Endometrium (tissue), 2 donors: ENCODE results near the gene SLC7A9.
"Not testable (repeated sequence)": the region's sequence is repeated elsewhere in the genome, so short reads cannot be mapped to it uniquely, and the experiment has no call there.

ENCODE experiments used
- FAIRE-seq: peaks from 2 replicates; lab custom pipeline; 2012; peaks lifted over from hg19 to GRCh38; lab: Jason Lieb, UNC
- donor health status: control.
- donor health status: control.

The SLC7A9 gene

DNA sequence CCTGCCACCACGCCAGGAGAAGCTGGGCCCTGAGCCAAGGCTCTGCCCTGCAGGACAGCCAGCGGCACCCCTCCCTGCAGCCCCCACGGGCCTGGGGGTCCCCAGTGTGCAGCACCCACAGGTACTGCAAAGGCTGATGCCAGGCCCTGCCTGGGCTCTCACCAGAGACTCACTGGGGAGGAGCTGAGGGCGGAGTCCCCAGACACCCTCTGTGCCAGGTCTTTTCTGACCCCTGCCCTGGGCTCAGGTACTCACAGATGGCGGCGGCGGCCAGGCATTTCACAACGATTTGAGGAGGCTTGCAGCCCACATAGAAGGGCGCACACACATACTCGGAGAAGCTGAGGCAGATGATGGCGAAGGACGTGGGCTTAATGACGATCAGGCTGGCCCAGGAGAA is 5.7 kb downstream of the SLC7A9 start:
- no peak for FAIRE-seq

DNA sequence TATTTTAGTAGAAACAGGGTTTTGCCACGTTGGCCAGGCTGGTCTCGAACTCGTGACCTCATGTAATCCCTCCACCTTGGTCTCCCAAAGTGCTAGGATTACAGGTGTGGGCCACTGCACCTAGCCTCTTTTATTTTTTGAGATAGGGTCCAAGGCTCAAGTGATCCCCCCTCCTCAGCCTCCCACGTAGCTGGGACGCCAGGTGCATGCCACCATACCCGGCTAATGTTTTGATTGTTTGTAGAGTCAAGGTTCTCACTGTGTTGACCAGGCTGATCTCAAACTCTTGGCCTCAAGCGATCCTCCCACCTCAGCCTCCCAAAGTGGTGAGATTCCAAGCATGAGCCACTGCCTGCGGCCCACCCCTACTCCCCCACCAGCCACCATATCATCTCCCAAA is 6.3 kb downstream of the SLC7A9 start:
- FAIRE-seq = no peak

DNA sequence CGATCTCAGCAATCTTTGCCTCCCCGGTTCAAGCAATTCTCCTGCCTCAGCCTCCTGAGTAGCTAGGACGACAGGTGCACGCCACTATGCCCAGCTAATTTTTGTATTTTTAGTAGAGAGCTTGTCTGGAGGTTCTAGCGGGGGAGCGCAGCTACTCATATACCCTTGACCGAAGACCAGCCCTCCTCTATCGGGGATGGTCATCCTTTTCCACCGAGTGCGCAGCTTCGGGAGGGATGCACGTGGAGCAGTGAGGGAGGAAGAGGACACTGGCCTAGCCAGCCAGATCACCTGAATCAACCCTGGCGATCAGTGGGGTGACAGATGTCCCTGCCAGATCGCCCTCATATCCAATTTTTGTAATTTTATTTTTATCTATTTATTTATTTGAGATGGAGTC is 6.8 kb downstream of the SLC7A9 start:
- FAIRE-seq = no peak

DNA sequence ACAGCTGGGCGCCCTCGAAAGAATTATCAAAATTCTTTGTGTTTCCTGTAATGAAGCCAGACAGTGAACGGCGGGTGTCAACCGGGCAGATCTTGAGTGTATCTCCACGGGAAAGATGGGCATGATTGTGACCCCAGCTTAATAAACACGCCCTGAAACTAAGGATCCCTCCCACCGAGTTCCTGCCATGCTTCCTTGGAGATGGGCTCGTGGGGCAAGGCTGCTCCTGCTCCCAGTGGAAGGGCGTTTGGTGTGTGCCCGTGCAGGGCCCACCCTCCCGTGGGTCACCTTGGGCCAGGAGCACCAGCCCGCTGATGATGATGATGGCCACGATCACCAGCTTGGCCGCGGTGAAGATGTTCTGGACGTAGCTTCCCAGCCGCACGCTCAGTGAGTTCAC is 7.4 kb downstream of the SLC7A9 start:
- no peak for FAIRE-seq

DNA sequence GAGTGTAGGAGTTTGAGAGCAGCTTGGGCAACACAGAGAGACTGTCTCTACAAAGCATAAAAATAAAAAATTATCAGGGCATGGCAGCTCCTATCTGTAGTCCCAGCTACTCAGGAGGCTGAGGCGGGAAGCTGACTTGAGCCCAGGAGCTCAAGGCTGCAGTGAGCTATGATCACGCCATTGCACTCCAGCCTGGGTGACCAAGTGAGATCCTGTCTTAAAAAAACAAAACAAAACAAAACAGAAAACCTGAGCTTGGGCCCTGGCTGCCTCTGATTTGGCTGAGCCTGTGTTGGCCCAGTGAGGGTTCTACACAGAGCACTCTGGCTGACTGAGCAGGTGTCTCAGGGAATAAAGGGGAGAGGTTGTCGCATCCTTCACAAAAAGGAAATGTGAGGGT is 8.0 kb downstream of the SLC7A9 start:
- no peak for FAIRE-seq

DNA sequence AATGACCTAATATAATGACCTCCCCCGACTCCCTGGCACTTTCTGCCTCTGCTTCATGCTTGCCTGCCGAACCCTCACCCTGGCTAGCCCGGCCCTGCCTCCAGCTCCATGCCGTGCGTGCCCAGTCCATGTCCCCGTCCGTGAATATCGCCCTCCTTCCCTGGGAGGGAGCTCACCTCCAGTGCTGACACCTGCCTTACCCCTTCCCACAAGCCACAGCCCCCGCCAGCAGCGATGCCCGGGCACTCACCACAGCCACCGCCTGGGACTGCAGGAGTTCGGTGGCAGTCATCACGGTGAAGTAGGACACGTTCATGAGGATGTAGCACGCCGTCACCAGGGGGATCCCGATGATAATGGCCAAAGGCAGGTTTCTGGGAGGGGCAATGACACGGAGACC is 10.0 kb downstream of the SLC7A9 start:
- FAIRE-seq = no peak

DNA sequence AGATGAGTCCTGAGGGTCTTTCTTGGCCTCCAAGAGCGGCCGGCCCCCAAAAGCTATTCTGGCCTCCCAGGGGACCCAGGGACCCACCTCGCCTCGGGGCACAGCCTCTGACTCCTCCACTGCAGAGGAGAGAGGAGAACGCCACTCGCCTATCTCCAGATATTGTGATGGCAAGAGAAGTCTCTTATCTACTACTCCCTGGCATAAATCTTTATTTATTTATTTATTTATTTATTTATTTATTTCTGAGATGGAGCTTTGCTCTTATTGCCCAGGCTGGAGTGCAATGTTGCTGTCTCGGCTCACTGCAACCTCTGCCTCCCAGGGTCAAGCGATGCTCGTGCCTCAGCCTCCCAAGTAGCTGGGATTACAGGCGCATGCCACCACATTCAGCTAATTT is 11.0 kb downstream of the SLC7A9 start:
- FAIRE-seq = no peak

DNA sequence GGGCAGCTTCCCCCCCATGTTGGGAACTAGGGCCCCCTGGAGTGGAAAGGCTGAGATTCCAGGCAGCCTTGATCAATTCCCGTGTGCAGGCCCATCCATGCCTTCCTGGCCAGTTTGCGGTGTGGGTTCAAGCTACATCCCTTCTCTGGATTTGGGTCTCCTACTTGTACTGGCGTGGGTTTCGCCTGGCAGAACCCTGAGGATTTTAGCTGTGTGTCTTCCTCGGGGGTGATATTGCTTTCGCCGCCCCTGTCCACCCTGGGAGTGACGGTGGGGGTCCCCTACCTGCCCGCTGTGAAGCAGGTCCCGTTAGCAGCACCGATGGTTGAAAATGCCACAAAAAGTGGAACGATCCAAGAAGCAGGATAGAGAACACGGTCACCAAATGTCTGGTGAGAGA is 11.4 kb downstream of the SLC7A9 start:
- FAIRE-seq = no peak

DNA sequence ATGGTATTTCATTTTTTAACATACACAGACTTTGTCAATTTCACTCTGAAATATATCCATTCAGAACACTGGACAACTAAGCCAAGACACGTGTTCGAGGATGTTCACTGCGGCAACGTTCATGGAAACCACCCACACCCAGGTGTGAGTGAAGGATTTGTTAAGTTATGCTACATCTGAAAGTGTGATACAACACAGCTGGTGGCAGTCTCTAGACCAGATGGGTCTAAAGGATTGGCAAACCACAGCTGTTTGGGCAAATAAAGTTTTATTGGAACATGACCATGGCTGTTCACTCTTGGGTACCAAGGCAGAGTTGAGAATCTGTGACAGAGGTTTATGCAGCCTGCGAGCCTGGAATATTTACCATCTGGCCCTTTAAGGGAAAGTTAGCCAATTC is 12.0 kb downstream of the SLC7A9 start:
- FAIRE-seq = no peak

DNA sequence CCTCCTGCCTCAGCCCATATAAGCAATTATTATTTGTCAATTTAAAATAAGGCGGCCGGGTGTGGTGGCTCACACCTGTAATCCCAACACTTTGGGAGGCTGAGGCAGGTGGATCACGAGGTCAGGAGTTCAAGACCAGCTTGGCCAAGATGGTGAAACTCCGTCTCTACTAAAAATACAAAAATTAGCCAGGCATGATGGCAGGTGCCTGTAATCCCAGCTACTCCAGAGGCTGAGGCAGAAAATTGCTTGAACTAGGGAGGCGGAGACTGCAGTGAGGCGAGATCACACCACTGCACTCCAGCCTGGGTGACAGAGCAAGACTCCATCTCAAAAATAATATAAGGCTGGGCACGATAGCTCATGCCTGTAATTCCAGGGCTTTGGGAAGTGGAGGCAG is 12.7 kb downstream of the SLC7A9 start:
- not testable (repeated sequence) for FAIRE-seq

DNA sequence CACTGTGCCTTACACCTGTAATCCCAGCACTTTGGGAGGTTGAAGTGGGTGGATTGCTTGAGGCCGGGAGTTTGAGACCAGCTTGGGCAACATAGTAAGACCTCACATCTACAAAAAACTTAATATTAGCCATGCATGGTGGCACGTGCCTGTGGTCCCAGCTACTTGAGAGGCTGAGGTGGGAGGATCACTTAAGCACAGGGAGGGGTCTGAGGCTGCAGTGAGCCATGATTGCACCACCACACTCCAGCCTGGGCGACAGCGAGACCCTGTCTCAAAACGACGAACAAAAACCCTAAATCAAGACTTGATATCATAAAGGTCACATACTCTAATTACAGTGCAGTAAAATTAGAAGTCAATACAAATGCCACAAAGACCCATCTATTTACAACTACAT is 17.4 kb downstream of the SLC7A9 start:
- no peak for FAIRE-seq

DNA sequence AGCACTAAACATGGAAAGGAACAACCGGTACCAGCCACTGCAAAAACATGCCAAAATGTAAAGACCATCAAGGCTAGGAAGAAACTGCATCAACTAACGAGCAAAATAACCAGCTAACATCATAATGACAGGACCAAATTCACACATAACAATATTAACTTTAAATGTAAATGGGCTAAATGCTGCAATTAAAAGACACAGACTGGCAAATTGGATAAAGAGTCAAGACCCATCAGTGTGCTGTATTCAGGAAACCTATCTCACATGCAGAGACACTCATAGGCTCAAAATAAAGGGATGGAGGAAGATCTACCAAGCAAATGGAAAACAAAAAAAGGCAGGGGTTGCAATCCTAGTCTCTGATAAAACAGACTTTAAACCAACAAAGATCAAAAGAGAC is 21.5 kb downstream of the SLC7A9 start:
- FAIRE-seq = not testable (repeated sequence)

DNA sequence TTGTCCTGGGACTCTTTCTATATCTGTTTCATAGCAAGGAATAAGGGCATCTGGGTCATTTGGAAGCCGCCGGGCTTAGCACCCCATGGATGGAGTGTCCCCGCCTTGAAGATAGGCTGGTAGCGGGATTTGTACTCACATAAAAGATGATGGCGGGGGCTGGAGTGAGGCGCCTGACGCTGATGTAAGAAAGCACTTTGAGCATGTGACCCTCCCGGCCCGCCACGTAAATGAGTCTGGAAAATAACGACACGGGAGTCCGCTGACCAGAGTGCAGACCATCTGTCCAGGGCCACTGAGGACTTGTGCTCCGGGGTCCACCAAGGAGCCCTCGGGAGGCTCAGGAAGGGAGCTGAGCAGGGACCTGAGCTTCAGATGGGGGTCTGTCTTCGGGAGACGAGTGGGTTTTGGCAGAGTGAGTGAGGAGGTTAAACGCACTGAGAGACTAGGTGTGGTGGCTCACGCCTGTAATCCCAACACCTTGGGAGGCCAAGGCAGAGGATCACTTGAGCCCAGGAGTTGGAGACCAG is 25.8 kb downstream of the SLC7A9 start:
- no peak for FAIRE-seq

DNA sequence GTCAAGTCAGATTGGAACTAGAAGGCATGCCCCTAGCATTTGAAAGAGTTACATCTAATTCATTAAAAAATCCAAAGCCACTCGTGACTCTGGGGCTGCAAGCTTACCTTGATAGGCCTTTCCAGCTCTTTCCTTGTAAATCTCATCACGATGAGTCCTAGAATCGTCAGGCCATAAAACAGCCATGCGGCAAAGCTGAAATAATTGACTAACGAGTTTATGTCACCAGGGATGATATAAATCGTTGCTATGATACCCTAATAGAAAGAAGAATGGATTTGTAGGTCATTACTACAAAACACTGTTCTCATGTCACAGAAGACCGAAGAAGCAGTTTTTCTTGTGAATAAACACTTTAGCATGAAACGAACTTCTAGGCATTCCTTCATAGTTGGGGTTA is 27.5 kb downstream of the SLC7A9 start:
- no peak for FAIRE-seq

DNA sequence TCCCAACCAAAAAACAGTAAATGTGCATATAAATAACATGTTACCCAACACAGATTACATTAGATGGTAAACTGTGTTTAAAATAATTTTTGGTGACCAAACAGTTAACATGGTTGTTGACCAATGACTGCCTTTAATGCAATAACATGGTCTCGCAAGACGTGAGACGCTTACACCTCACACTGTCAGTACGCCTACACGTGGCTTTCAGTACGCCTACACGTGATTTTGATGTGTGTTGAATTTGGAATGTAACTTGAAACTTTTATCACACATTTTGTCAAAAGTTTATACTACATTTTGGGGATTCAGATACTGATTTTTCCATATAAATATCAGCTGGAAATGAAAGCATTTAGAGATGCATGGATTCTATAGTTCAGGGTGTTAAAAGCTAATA is 32.0 kb downstream of the SLC7A9 start:
- no peak for FAIRE-seq

DNA sequence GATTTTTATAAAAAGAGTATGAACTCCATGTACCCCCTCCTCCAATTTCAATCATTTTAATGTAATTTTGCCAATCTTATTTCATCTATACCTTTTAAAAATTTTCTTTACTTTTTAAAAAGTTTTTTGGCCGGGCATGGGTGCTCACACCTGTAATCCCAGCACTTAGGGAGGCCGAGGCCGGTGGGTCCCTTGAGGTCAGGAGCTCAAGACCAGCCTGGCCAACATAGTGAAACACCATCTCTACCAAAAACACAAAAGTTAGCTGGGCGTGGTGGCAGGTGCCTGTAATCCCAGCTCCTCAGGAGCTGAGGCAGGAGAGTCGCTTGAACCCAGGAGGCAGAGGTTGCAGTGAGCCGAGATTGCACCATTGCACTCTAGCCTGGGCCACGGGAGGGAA is 36.2 kb downstream of the SLC7A9 start:
- FAIRE-seq = not testable (repeated sequence)

DNA sequence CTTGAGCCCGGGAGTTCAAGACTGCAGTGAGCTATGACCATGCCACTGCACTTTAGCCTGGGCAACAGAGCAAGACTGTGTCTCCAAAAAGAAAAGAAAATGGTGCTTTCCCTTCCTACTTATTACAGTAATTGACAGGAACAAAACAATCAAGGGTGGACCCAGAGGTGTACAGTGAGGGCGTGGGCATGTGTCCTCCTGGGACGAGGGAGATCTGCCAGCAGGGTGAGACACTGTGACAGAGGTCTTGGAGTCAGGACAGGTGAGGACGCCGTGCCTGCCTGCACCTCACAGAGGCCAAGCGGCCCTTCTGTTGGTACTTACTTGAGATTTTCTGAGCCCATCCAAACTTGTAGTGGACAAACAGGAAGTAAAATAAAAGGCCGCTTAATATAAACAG is 36.7 kb downstream of the SLC7A9 start:
- not testable (repeated sequence) for FAIRE-seq

DNA sequence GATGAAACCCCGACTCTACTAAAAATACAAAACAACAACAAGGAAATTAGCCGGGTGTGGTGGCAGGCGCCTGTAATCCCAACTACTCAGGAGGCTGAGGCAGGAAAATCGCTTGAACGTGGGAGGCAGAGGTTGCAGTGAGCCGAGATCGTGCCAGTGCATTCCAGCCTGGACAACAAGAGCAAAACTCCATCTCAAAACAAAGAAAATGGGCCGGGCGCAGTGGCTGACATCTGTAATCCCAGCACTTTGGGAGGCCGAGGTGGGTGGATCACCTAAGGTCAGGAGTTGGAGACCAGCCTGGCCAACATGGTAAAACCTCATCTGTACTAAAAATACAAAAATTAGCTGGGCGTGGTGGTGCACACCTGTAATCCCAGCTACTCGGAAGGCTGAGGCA is 37.5 kb downstream of the SLC7A9 start:
- FAIRE-seq = not testable (repeated sequence)

DNA sequence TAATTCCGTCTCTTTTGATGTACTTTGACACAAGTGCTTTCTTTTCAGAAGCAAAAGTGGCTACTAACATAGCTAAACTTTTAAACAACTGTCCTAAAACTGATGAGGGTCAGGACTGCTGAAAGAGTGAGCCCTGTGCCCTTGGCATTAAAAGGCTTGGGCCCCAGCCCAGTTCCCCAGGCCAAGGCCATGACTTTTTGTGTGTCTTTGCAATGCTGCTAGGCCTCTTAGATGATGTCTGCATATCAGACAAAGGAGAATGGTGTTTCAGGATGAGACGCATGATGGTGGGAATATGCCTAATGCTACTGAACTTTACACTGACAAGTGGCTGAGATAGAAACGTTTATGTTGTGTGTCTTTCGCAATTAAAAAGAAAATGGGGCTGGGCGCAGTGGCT is 38.0 kb downstream of the SLC7A9 start:
- FAIRE-seq = no peak

DNA sequence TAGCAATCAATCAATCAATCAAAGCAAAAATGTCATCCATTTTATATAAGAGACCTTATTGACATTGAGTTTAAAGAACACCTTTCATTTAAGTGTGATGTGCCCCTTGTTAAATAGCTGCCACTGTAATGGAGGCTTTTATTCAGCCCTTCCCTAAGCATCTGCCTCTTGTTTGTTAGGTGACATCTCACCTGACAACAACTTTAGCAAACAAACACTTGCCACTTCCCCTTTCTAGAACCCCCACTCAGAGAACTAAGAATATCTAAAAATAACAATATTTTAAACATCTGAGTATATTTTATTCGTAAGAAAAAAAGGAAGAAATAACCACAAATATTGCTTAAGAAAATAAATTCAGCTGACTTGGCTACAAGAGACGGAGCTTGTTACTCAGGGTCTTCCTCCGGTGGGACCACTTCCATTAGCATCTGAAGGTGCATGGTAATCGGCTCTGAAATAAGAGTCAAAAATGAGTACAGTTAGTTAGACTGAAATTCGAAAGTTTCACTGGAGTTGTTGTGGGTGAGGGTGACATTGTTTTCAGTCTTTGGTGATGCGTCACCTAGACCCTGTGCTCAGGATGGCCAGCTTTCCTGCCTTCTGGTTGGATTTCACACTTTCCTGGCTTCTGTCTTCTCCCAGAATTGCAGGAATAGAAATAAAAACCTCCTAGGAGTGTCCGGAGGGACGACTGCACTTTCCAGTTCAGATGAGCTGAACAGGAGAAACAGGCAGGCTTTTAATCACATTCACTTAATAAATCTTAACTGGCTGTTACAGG is 39.1 kb downstream of the SLC7A9 start:
- FAIRE-seq = no peak

DNA sequence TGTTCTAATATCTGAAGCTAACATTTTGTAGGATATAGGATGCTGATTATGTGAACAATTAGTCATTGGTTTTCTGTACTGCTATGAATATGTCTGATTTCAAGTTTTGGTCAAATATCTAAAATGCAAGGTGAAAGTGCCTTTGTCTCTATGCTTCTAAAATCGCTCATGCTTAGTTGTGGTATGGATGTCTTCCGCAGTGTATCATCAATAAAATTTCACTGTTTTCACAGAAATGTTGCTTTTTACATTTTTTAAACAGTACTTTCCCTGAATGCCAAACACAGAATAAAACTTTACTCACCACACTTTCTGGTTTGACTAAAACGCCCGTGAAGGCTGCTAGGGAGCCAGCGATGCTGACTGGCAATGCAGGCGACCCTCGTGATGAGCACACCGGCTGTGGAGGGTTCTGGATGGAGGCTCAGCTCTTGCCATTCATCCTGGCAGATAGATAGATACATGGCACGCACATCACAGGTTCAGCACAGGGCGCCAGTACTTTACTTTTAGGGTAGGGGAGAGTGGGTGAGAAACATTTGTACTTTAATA is 40.1 kb downstream of the SLC7A9 start:
- no peak for FAIRE-seq

DNA sequence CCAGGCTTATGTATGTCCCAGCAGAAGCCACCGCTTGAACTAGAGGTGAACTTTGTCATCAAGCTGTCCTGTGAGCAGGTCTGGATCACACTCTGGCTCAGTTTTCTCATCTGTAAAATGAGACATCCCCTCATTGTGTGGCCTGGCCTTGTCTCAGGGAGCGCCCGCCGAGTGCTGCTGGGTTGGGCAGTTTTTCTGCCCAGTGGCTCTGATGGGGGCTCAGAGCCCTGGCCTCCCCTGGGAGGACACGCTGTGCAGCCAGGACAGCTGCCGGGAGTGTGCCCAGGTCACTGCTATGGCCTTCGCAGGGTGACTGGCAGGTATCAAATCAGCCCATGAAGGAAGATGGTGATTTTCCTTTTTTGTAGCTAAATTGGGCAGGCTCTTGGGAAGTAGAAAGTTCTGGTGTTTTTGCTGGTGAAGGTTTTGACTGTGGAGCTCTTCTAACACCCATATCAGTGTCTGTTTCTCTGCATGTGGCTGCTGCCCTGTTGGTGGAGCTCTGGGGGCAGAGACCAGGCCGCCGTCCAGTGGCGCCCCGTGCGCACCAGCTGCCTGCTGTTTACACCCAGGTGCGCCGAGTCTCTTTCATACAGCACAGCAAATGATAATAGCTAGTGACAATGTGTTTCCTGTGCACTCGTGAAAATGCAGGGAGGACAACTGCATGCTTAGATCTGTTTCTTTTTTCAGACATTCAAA is 40.8 kb downstream of the SLC7A9 start:
- FAIRE-seq = no peak

DNA sequence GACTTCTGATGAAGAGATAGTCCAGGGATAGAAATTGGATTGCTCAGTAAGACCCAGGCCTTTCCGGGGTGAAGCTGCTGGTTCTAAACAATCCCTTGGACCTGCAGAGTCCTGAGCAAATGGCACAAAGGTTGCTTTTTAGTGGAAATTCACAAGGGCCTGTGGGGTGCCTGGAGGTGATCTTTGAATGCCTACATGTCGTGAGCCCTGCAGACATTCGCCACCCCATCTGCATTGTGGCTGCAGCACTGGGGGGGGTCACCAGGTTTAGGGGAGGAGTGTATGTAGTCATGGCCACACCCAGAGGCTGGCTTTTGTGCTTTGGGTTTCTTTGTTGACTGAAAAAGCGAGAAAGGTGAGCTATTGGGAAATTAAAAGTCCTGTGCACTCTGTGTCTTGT is 41.4 kb downstream of the SLC7A9 start:
- no peak for FAIRE-seq
